HG02610 (cell line): ENCODE data around the gene ASPRV1.
"Not testable (repeated sequence)": the region's sequence is repeated elsewhere in the genome, so short reads cannot be mapped to it uniquely, and the experiment has no call there.

Experiments
- ATAC-seq: cut with Tn5 transposase; IDR thresholded peaks from one replicate; pipeline ENCODE4 v1.9.1; 2021; ENCODE audit warnings: mild to moderate bottlenecking, moderate library complexity; ENCODE audit not compliant: unreplicated experiment

The ASPRV1 gene

GRCh38 chr2:69961496-69961895 lies at the start of gene ASPRV1:
ASPRV1 (minus strand) TSS chr2:69961631; CDS start chr2:69961436, 195 bp downstream.
- no peak for ATAC-seq

- ATAC-seq = no peak
Measured at GRCh38 chr2:70010576-70011111, 49.2 kb upstream of the ASPRV1 start.

- ATAC-seq = no peak
Measured at GRCh38 chr2:70009762-70010575, 48.5 kb upstream of the ASPRV1 start.

- ATAC-seq = no peak
Measured at GRCh38 chr2:70008290-70008689, 46.9 kb upstream of the ASPRV1 start.

GRCh38 chr2:70007151-70007550 lies 45.7 kb upstream of the ASPRV1 start:
- ATAC-seq = no peak

- ATAC-seq = no peak
Measured at GRCh38 chr2:70006447-70006784, 45.0 kb upstream of the ASPRV1 start.

GRCh38 chr2:70005752-70006446 lies 44.5 kb upstream of the ASPRV1 start:
- ATAC-seq = no peak

- ATAC-seq = no peak
Measured at GRCh38 chr2:70005216-70005615, 43.8 kb upstream of the ASPRV1 start.

- no peak for ATAC-seq
Measured at GRCh38 chr2:70003093-70003830, 41.8 kb upstream of the ASPRV1 start.

- no peak for ATAC-seq
Measured at GRCh38 chr2:70002241-70002899, 40.9 kb upstream of the ASPRV1 start.

GRCh38 chr2:70000529-70000928 lies 39.1 kb upstream of the ASPRV1 start:
- ATAC-seq = not testable (repeated sequence)

GRCh38 chr2:69998761-69999160 lies 37.3 kb upstream of the ASPRV1 start:
- ATAC-seq = no peak

GRCh38 chr2:69997015-69997830 lies 35.8 kb upstream of the ASPRV1 start:
- no peak for ATAC-seq

- no peak for ATAC-seq
Measured at GRCh38 chr2:69995511-69995910, 34.1 kb upstream of the ASPRV1 start.

GRCh38 chr2:69994166-69994565 lies 32.7 kb upstream of the ASPRV1 start:
- no peak for ATAC-seq

GRCh38 chr2:69993708-69994107 lies 32.3 kb upstream of the ASPRV1 start:
- no peak for ATAC-seq

GRCh38 chr2:69993048-69993565 lies 31.7 kb upstream of the ASPRV1 start:
- no peak for ATAC-seq

GRCh38 chr2:69992310-69993047 lies 31.0 kb upstream of the ASPRV1 start:
- no peak for ATAC-seq

- no peak for ATAC-seq
Measured at GRCh38 chr2:69989441-69990105, 28.1 kb upstream of the ASPRV1 start.
